OCI-LY3 (cell line): ENCODE results near the gene DNAI2.

Experiments used
- CTCF ChIP-seq: fragments of 200-600, 300-600 bp; sonication (generic); IDR thresholded peaks from 2 replicates; pipeline ENCODE4 v1.5.1; 2014; ENCODE audit warnings: antibody characterized with exemption, low read length, low read depth
- EZH2phosphoT487 ChIP-seq: fragments of 200-600 bp; shearing (Covaris generic); IDR thresholded peaks from 2 replicates; pipeline ENCODE4 v1.6.1; 2018; ENCODE audit warnings: antibody characterized with exemption, mixed run types, low read depth

GRCh38 chr17:74317071-74317470, 43.0 kb downstream of the DNAI2 start:
- TF ChIP-seq CTCF (no peak), EZH2phosphoT487 (no peak)
